NCI-H345 treated with DMSO at 0.1 percent for 48 hours (cell line): ENCODE results near the gene CYP8B1.

Experiments
- DNase-seq: peaks from one replicate; lab custom pipeline; 2025; ENCODE audit not compliant: unreplicated experiment; lab: John Stamatoyannopoulos, UW

CYP8B1 gene

GRCh38 chr3:42875325-42876151 lies at the start of gene CYP8B1:
CYP8B1 (minus strand) TSS chr3:42875879; CDS start chr3:42875816, 63 bp downstream.
- no peak for DNase-seq

- DNase-seq, result no peak
These were observed 47.9 kb upstream of the CYP8B1 start for GRCh38 chr3:42923606-42924005.

GRCh38 chr3:42914771-42915515 lies 39.3 kb upstream of the CYP8B1 start:
- DNase-seq, result no peak

GRCh38 chr3:42911551-42911950 lies 35.9 kb upstream of the CYP8B1 start:
- DNase-seq, result no peak

- no peak for DNase-seq
These were observed 33.0 kb upstream of the CYP8B1 start for GRCh38 chr3:42908675-42909074.

- DNase-seq, result no peak
These were observed 31.1 kb upstream of the CYP8B1 start for GRCh38 chr3:42906848-42907183.

- no peak for DNase-seq
These were observed 30.6 kb upstream of the CYP8B1 start, which contains the start of gene ZNF662 for GRCh38 chr3:42906070-42906847. ZNF662 (plus strand) TSS chr3:42906142; CDS start chr3:42908115, 1,973 bp downstream.

GRCh38 chr3:42905740-42906069 lies 30.0 kb upstream of the CYP8B1 start:
- no peak for DNase-seq

GRCh38 chr3:42904076-42904475 lies 28.4 kb upstream of the CYP8B1 start:
- no peak for DNase-seq

- DNase-seq, result no peak
These were observed 26.6 kb upstream of the CYP8B1 start for GRCh38 chr3:42902257-42902656.

GRCh38 chr3:42901073-42901415 lies 25.4 kb upstream of the CYP8B1 start:
- DNase-seq, result no peak

GRCh38 chr3:42900226-42901072 lies 24.8 kb upstream of the CYP8B1 start:
- no peak for DNase-seq

GRCh38 chr3:42898896-42899675 lies 23.4 kb upstream of the CYP8B1 start:
- DNase-seq, result no peak

GRCh38 chr3:42895580-42895868 lies 19.8 kb upstream of the CYP8B1 start:
- DNase-seq, result no peak

- no peak for DNase-seq
These were observed 19.3 kb upstream of the CYP8B1 start for GRCh38 chr3:42894698-42895579.

- no peak for DNase-seq
These were observed 17.1 kb upstream of the CYP8B1 start for GRCh38 chr3:42892807-42893206.

- DNase-seq, result no peak
These were observed 16.5 kb upstream of the CYP8B1 start for GRCh38 chr3:42892169-42892568.

GRCh38 chr3:42891042-42891441 lies 15.4 kb upstream of the CYP8B1 start:
- DNase-seq, result no peak

GRCh38 chr3:42887084-42887483 lies 11.4 kb upstream of the CYP8B1 start:
- no peak for DNase-seq
